Mesodermal cell (in vitro differentiated cells): ENCODE measurements around the gene PRR22.
"Not testable (repeated sequence)": the region's sequence is repeated elsewhere in the genome, so short reads cannot be mapped to it uniquely, and the experiment has no call there.

Experiments used
- H3K27ac ChIP-seq: 2 replicates; pipeline ENCODE4 v1.7.0; 2013; ENCODE audit warnings: mild to moderate bottlenecking, low read depth, low read length, moderate library complexity; ENCODE audit not compliant: severe bottlenecking
- H3K36me3 ChIP-seq: 2 replicates; pipeline ENCODE4 v1.7.1; 2013; ENCODE audit warnings: mild to moderate bottlenecking, low read length, moderate library complexity; ENCODE audit not compliant: control insufficient read depth, insufficient read depth
- H3K4me1 ChIP-seq: one replicate; pipeline ENCODE4 v1.7.1; 2013; ENCODE audit warnings: mild to moderate bottlenecking, low read length; ENCODE audit not compliant: insufficient read depth, control insufficient read depth, poor library complexity, severe bottlenecking
- H3K4me3 ChIP-seq: 2 replicates; pipeline ENCODE4 v1.7.0; 2013; ENCODE audit warnings: low read length, control low read depth, mild to moderate bottlenecking; ENCODE audit not compliant: insufficient read depth, poor library complexity, severe bottlenecking; ENCODE audit errors: extremely low read depth
- H3K9me3 ChIP-seq: 2 replicates; pipeline ENCODE4 v1.7.1; 2013; ENCODE audit warnings: mild to moderate bottlenecking, low read length, moderate library complexity; ENCODE audit not compliant: control insufficient read depth
- WGBS, 2 experiments: methylation state at CpG; one replicate each; pipeline ENCODE4 v1.1.5; 2013; ENCODE audit warnings: missing lambda C conversion rate in 2 of 2; ENCODE audit not compliant: insufficient coverage in 2 of 2; 5-methylcytosine and 5-hydroxymethylcytosine counted together

PRR22 gene

GRCh38 chr19:5743630-5744029 is 40.9 kb downstream of the PRR22 start:
- H3K27ac ChIP-seq, result no peak overlapping the region
- no peaks in the 10 kb centered on the region for H3K36me3 ChIP-seq
- H3K4me1 ChIP-seq, result no peaks in the 10 kb centered on the region
- H3K4me3 ChIP-seq, result no peak overlapping the region
- H3K9me3 ChIP-seq, result no peaks in the 10 kb centered on the region

GRCh38 chr19:5742051-5742450 is 42.5 kb downstream of the PRR22 start:
- H3K4me1 ChIP-seq, result no peaks in the 10 kb centered on the region
- H3K9me3 ChIP-seq, result no peaks in the 10 kb centered on the region
- H3K27ac ChIP-seq, result no peak overlapping the region
- no peaks in the 10 kb centered on the region for H3K36me3 ChIP-seq
- 89 to 91% methylated on average over 14 to 15 of the region's 19 CpGs for WGBS, 2 experiments
- no peak overlapping the region for H3K4me3 ChIP-seq

GRCh38 chr19:5738423-5738822 is 46.1 kb downstream of the PRR22 start:
- no peak overlapping the region for H3K4me3 ChIP-seq
- no peaks in the 10 kb centered on the region for H3K4me1 ChIP-seq
- H3K9me3 ChIP-seq, result no peaks in the 10 kb centered on the region
- no peaks in the 10 kb centered on the region for H3K36me3 ChIP-seq
- 87 to 89% methylated on average over 4 to 6 of the region's 8 CpGs for WGBS, 2 experiments
- no peak overlapping the region for H3K27ac ChIP-seq

- not testable (repeated sequence) for H3K4me1 ChIP-seq, H3K27ac ChIP-seq, H3K36me3 ChIP-seq, H3K9me3 ChIP-seq, H3K4me3 ChIP-seq
- WGBS, 2 experiments, result 71 to 100% methylated on average over 2 of the region's 2 CpGs
These were observed 51.4 kb downstream of the PRR22 start for GRCh38 chr19:5733172-5733571.
